GM21515 (cell line): Measurements from ENCODE around the gene TNFSF12.

ENCODE experiments used
- ATAC-seq: cut with Tn5 transposase; IDR thresholded peaks from one replicate; pipeline ENCODE4 v1.9.1; 2021; ENCODE audit not compliant: unreplicated experiment

The TNFSF12 gene

DNA sequence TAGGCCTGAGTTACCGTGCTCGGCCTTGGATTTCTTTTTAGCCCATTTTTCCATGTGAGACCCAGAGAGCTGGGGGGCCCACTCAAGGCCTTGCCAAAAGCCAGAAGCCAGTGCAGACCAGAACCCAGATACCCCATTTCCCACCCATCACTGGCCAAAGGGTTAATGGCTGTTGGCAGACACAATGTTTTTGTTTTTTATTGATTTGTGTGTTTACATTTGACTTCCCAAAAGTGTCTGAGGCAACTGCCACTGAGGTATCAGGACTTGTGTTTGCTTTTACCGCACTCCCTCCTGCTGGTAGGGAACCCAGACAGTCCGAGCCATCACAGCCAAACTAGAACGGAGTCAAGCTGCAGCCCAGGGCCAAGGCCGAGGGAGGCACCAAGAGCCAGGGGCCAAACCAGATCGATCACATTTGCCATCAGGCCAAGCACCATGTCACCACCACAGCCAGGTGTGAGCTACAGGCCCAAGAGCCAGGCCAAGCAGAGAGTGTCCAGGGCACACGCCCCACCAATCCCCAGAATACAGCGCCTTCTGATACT is 7.7 kb upstream of the TNFSF12 start:
- no peak for ATAC-seq

DNA sequence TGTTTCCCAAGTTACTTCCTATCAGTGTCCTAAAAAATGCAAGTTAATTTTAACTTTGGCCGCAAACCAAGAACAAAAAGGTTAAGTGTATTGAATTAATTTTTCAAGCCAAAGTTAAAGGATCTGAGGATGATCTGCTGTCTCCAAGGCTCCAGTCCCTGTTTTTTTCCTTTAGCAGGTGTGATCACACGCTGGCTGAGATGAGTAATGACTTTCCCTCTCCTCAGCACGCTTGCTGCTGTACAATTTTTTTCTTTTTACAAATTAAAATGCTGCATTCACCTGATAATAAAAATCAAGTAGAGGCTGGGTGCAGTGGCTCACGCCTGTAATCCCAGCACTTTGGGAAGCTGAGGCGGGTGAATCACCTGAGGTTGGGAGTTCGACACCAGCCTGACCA is 3.9 kb upstream of the TNFSF12 start:
- no peak for ATAC-seq

DNA sequence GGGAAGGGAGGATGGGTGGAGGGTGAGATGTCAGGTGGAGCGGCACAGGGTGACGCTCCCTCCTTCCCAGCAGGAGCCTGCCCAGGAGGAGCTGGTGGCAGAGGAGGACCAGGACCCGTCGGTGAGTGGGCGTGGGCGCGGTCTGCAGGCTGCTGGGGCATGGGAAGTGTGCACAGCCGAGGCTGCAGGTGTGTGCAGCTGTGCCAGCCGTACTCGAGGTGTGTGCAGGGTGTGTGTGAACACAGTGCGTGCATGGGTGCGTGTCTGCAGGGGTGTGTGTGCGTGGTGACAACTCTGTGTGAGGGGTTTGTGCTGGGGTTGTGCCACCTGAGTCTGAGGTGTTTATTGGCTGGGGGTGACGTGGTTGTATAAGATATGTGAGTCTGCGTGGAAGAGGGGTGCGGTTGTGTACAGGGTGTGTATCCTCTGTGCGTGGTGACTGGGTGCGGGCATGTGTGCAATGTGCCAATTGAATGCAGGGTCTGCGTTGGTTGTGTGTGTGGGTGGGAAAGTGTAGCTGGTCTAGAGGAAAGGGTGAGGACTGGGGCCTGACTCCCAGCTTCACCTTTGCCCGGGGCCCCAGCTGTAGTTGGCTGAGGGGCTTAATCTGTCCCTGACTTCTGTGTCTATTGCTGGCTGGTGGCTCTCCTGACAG is 670 bp downstream of the TNFSF12 start:
- no peak for ATAC-seq

DNA sequence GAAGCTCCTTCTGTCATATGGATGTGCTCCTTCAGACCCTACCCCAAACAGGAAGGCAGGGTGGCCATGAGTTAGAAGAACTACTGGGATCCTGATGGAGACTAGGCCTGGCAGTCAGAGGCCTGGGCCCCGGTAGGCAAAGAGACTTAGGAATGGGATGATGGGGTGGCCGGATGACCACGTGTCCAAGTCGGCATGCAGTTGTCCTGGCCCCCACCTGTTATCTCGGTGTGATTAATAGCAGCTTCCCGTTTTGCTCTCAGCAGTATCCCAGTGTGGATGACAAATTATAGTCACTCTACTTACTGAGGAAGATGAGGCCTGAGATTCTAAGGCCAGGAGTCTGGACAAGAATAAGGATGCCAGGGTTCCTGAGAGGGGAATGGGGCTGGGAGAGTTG is 1.5 kb downstream of the TNFSF12 start:
- ATAC-seq, result no peak

DNA sequence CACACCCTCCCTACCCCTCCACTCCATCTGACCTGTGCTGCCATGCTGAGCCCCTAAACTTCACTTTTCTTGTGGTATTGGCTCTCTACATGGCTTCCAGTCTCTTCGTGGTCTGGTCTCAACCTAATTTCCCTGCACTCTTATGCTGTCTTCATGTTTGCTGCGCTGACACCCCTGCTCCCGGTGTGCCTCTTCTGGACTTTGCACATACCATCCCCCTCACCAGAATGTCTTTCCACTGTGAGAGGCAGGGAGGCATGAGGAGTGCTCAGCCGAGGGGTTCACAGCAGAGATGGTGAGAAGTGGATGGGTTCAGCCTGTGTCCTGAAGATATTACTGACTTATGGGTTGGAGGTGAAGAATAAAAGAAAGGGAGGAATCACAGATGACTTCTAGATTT is 2.5 kb downstream of the TNFSF12 start:
- no peak for ATAC-seq

DNA sequence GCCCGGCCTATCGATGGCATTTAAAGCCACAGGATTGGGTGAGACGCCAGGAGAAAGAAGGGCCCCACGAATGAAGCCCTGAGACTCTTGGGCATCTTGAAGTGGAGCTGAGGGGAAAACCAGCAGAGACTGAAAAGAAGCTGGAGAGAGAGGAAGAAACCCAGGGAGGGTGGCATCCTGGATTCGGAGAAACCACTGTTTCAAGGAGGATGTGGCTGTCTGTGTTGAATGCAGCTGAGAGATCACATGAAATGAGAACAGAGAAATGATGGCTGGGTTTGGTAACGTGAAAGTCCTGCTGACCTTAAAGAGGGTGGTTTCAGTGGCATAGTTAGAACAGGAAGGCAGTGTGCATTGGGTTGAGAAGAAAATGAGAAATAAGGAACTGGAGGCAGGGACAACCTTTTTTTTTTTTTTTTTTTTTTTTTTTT is 3.8 kb downstream of the TNFSF12 start:
- no peak for ATAC-seq

DNA sequence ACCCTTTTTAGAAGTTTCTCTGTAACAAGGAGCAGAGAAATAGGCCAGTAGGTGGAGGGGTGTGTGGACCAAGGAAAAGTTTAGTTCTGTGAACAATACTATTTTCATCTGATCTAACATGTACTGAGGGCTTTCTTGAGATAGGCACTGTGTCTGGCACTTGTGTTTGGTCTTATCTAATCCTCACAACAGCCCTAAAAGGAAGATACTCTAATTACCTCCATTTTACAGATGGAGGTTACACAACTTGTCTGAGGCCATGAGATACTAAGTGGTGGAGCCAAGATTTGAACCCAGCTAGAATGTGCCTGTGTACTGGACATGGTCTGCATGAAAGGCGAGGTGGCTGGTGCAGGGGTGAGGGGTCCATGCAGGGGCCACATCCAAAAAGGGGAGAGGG is 4.5 kb downstream of the TNFSF12 start:
- ATAC-seq, result no peak

DNA sequence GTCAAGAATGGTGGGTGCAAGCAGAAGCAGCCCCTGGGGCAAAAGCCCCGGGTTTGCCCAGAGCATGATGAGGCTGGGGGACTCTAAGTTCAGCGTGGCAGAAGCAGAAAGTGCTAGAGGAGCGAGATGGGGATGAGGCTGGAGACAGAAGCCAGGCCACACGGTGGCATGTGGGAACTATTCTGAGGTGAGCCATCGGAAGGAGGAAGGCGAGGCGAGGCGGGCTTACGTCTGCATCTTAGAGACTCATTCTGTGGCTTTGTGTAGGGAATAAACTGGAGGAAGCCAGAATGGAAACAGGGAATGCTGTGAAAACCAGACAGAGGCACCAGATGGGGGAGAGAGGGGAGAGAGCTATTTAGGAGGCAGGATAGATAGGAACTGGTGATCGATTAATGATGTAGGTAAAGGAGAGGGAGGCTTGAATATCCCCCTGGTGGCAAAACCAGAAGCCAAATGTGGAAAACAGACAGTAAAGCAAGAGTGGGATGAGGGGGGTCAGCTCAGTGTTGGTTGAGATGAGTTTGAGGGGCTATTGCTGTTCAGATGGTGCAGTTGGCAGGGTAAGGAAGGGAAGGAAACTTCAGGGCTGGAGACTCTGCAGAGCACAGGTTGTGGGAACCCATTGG is 6.6 kb downstream of the TNFSF12 start:
- ATAC-seq, result no peak

DNA sequence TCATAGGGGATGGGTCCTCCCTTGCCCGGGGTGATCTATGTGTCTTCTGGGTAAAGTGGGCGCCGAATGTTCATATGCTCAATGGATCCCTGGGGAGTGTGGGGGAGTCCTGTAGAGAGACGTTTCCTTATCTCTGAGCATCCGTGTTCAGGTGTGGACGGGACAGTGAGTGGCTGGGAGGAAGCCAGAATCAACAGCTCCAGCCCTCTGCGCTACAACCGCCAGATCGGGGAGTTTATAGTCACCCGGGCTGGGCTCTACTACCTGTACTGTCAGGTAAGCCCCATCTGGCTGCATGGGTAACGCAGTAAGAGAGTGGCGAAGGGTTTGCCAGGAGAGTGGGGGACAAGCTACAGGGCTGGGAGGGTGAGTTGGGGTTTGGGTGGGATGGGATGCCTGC is 7.8 kb downstream of the TNFSF12 start:
- ATAC-seq, result no peak

DNA sequence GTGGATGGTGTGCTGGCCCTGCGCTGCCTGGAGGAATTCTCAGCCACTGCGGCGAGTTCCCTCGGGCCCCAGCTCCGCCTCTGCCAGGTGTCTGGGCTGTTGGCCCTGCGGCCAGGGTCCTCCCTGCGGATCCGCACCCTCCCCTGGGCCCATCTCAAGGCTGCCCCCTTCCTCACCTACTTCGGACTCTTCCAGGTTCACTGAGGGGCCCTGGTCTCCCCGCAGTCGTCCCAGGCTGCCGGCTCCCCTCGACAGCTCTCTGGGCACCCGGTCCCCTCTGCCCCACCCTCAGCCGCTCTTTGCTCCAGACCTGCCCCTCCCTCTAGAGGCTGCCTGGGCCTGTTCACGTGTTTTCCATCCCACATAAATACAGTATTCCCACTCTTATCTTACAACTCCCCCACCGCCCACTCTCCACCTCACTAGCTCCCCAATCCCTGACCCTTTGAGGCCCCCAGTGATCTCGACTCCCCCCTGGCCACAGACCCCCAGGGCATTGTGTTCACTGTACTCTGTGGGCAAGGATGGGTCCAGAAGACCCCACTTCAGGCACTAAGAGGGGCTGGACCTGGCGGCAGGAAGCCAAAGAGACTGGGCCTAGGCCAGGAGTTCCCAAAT is 8.4 kb downstream of the TNFSF12 start:
- no peak for ATAC-seq

DNA sequence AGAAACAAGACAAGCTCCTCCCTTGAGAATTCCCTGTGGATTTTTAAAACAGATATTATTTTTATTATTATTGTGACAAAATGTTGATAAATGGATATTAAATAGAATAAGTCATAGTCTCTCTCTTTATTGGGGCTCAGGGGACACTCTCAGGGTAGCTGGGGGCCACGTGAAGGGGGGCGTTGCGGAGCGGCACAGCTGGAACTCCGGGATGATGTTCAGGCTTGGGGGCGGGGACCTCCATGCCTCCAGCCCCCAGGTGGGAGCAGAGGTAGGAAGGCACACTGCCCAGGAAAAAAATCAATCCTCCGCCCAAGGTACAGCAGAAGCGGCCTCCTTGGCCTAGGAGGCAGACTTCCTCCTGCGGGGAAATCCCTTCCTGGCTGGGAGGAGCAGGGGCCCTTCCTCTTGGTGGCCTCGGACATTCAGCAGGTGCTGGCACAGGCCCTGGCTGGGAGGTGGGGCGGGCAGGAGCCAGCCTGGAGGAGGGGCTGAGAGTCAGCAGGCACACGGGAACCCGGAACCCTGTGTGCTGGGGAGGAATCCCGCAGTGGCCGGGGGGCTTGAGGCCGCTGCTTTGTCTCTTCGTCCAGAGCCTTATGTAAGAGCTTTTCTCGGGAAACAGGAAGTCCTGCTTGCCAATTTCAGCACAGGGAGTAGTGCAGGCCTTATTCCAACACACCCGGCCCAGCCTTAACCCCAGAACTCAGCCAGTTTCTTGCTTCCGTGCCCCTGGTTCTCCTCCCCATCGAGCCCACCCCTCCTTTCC is 9.1 kb downstream of the TNFSF12 start:
- ATAC-seq, result no peak

DNA sequence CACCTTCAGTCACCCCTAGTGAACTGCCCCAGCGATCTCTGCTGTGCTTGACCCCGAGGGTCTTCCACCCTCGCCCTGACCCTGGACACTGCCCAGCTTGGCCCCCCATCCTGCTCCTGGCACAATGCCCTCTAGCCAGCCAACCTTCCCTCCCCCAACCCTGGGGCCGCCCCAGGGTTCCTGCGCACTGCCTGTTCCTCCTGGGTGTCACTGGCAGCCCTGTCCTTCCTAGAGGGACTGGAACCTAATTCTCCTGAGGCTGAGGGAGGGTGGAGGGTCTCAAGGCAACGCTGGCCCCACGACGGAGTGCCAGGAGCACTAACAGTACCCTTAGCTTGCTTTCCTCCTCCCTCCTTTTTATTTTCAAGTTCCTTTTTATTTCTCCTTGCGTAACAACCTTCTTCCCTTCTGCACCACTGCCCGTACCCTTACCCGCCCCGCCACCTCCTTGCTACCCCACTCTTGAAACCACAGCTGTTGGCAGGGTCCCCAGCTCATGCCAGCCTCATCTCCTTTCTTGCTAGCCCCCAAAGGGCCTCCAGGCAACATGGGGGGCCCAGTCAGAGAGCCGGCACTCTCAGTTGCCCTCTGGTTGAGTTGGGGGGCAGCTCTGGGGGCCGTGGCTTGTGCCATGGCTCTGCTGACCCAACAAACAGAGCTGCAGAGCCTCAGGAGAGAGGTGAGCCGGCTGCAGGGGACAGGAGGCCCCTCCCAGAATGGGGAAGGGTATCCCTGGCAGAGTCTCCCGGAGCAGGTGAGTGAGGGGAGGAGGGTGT is 9.9 kb downstream of the TNFSF12 start, which contains the start of gene TNFSF13:
TSS of gene TNFSF13 (plus strand) at position 207 of the 776 bp plus-strand sequence. CDS start at position 497, 290 bp downstream.
- no peak for ATAC-seq

DNA sequence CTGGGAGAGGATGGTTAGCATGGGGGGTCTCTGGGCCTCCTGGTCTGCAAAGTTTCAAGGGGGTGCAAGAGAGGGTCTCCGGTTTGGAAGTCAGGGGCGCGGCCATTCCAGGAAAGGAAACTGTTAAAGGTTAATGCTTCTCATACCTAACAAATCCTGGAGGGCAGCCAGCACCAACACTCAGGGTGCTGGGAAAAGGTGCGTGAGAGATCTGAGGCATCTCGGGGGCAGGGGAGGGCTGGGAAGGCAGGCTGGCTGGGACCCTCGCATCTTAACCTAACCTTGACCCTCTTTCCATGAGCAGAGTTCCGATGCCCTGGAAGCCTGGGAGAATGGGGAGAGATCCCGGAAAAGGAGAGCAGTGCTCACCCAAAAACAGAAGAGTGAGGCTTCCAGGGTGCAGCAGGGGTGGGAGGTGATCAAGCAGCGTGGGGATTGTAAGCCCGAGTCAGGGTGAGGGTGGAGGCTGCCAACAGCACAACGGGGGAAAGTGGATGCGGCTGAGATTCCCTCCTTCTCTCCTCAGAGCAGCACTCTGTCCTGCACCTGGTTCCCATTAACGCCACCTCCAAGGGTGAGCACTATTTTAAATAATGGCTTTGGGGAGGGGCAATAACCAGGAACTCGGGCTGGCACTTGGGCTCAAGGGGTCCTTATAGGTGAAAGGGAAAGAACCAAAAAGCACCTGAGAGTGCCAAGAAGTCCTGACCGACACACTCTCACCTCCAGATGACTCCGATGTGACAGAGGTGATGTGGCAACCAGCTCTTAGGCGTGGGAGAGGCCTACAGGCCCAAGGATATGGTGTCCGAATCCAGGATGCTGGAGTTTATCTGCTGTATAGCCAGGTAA is 10.7 kb downstream of the TNFSF12 start:
- no peak for ATAC-seq

DNA sequence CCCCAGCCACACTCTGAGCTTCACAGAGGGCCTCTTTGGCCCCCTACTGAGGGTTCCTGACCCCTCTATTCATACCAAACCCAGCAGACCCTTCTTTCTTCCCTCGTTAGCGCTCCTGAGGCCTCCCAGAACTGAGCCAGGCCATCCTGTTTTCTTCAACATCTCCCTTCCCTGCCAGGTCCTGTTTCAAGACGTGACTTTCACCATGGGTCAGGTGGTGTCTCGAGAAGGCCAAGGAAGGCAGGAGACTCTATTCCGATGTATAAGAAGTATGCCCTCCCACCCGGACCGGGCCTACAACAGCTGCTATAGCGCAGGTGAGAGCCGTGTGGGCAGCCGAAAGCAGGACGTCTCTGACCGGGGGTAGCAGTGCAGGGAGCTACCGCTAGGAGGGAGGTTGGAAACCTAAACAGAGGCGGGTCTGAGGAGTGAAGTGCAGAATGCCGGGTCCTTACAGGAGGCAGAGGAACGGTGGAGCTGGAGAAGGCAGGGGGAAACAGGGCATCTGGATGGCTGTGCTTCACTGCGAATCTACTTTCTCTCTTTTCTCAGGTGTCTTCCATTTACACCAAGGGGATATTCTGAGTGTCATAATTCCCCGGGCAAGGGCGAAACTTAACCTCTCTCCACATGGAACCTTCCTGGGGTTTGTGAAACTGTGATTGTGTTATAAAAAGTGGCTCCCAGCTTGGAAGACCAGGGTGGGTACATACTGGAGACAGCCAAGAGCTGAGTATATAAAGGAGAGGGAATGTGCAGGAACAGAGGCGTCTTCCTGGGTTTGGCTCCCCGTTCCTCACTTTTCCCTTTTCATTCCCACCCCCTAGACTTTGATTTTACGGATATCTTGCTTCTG is 11.5 kb downstream of the TNFSF12 start:
- no peak for ATAC-seq

DNA sequence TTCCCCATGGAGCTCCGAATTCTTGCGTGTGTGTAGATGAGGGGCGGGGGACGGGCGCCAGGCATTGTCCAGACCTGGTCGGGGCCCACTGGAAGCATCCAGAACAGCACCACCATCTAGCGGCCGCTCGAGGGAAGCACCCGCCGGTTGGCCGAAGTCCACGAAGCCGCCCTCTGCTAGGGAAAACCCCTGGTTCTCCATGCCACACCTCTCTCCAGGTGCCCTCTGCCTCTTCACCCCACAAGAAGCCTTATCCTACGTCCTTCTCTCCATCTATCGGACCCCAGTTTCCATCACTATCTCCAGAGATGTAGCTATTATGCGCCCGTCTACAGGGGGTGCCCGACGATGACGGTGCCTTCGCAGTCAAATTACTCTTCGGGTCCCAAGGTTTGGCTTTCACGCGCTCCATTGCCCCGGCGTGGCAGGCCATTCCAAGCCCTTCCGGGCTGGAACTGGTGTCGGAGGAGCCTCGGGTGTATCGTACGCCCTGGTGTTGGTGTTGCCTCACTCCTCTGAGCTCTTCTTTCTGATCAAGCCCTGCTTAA is 12.2 kb downstream of the TNFSF12 start:
- ATAC-seq, result peak; percentile 54

DNA sequence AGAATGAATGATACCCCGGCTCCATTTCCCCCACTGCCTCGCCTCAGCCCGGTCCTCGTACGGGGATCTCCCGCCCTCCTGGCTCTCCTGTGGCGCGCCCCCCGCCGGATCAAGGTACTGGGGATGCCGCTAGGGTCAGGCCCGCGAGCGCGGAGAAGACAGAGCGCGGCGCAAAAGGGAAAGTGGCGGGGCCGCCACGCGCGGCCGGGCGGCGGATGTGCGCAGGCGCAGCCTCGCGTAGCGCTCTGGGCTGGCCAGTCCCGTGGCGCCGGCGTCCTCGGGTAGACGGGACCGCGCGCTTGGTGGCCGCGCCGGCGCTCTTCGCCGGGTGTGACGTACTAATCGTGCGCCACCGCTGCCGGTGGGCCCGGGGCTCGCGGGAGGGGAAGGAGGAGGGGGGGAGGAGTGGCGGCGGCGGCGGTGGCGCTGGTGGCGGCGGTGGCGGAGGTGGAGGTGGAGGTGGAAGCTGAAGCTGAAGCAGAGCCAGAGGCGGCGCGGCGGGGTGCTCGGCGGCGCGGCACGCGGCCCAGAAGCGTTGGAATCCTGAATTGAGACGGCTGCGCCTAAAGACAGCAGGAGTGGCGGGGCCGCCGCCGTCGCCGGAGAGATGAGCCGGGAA is 12.8 kb downstream of the TNFSF12 start, which contains the start of gene SENP3:
TSS of gene SENP3 (plus strand) at position 331 of the 619 bp plus-strand sequence. CDS start 1,158 bp downstream, outside the sequence.
- ATAC-seq, result peak; percentile 55

DNA sequence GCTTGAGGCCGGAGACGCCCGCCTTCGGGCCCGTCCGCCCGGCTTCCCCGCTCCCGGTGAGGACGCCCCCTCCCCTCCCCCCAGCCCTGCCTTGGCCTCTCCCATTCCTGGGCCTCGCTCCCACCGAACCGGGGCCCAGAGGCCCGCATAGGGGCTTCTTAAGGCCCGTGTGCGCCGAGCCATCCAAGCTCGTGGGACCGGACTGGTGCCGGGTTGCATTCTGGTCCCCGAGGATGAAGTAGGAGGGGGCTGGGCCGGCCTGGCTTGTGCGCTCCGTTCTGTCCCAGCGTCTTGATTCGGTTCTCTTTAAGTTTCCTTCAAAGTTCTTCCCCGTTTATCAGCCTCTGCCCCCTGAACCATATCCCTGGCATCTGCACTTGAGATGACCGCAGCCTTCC is 13.3 kb downstream of the TNFSF12 start:
- no peak for ATAC-seq
